Fibroblast of villous mesenchyme (primary cell): Measurements from ENCODE around the gene PIP5K1B. TPM values are rescaled to one million over a fixed set of nuclear protein-coding genes. Genes with fewer than 3 reads are reported as not detected.

Experiments used
- DNase-seq: peaks from one replicate; pipeline ENCODE4 v3.0.0-alpha.2; 2010; ENCODE audit warnings: low read depth
- H3K4me3 ChIP-seq: 2 replicates; pipeline ENCODE4 v1.5.1; 2011; ENCODE audit warnings: low read depth, mild to moderate bottlenecking, low read length
- CTCF ChIP-seq: IDR thresholded peaks from 2 replicates; pipeline ENCODE4 v1.5.1; 2012; ENCODE audit warnings: low read depth, mild to moderate bottlenecking, low read length; ENCODE audit not compliant: insufficient read depth
- total RNA-seq: library from RNA; depleted of rRNA; stranded (reverse); fragments of >200 nt; gene quantifications from 2 replicates; pipeline ENCODE4 v1.2.3, GENCODE V29; 2012

Gene PIP5K1B
- total RNA-seq, 1 donor, result under 0.01 TPM

- H3K4me3 ChIP-seq, result no peak overlapping the region
- no peak for TF ChIP-seq CTCF
- DNase-seq, result no peak
Measured at GRCh38 chr9:69009708-69010107, 304.7 kb downstream of the PIP5K1B start.

GRCh38 chr9:69012696-69013381, 307.8 kb downstream of the PIP5K1B start:
- H3K4me3 ChIP-seq, result no peak overlapping the region
- DNase-seq, result no peak
- TF ChIP-seq CTCF, result no peak

GRCh38 chr9:69013382-69013727, 308.3 kb downstream of the PIP5K1B start:
- TF ChIP-seq CTCF, result no peak
- no peak for DNase-seq
- no peak overlapping the region for H3K4me3 ChIP-seq

- TF ChIP-seq CTCF, result no peak
- H3K4me3 ChIP-seq, result no peak within 1 kb of the TSS
- DNase-seq, result no peak
Measured at GRCh38 chr9:69014013-69014412, 309.0 kb downstream of the PIP5K1B start, which contains the start of gene PRKACG. TSS of gene PRKACG (minus strand) at chr9:69014113. CDS start at chr9:69014092, 21 bp downstream.

GRCh38 chr9:69016191-69017096, 311.4 kb downstream of the PIP5K1B start:
- H3K4me3 ChIP-seq, result no peak overlapping the region
- DNase-seq, result no peak
- TF ChIP-seq CTCF, result no peak

- H3K4me3 ChIP-seq, result no peak overlapping the region
- TF ChIP-seq CTCF, result no peak
- DNase-seq, result no peak
Measured at GRCh38 chr9:69018737-69019136, 313.7 kb downstream of the PIP5K1B start.
